SJCRH30 (cell line): Measurements from ENCODE around the gene BIRC5. TPM values are rescaled to one million over a fixed set of nuclear protein-coding genes. Genes with fewer than 3 reads are reported as not detected.

ENCODE experiments used
- DNase-seq, 2 experiments: peaks; one replicate each; pipeline ENCODE4 v3.0.0-alpha.2; 2015 to 2020
- H3K27ac ChIP-seq: fragments of 250-450 bp; sonication (Bioruptor Pico); 2 replicates; pipeline ENCODE4 v1.5.1; 2020; ENCODE audit warnings: mild to moderate bottlenecking, moderate library complexity
- H3K27me3 ChIP-seq: fragments of 250-450 bp; sonication (Bioruptor Pico); 2 replicates; pipeline ENCODE4 v1.5.1; 2020; ENCODE audit warnings: mild to moderate bottlenecking, moderate library complexity
- H3K36me3 ChIP-seq: fragments of 250-450 bp; sonication (Bioruptor Pico); 2 replicates; pipeline ENCODE4 v1.5.1; 2020; ENCODE audit warnings: mild to moderate bottlenecking, moderate library complexity
- H3K4me1 ChIP-seq: fragments of 250-450 bp; sonication (Bioruptor Pico); 2 replicates; pipeline ENCODE4 v1.5.1; 2020; ENCODE audit warnings: mild to moderate bottlenecking, moderate library complexity
- H3K4me3 ChIP-seq: fragments of 250-450 bp; sonication (Bioruptor Pico); 2 replicates; pipeline ENCODE4 v1.5.1; 2020; ENCODE audit warnings: mild to moderate bottlenecking, moderate library complexity
- H3K9me3 ChIP-seq: fragments of 250-450 bp; sonication (Bioruptor Pico); replicated peaks from 2 replicates; pipeline ENCODE4 v1.5.1; 2020; ENCODE audit warnings: mild to moderate bottlenecking, moderate library complexity
- total RNA-seq: library from RNA; depleted of rRNA; stranded (reverse); fragments of >200 nt; shearing (Covaris generic); gene quantifications from 2 replicates; pipeline ENCODE4 v1.2.3, GENCODE V29; 2014; rRNA removed

Gene BIRC5
- total RNA-seq, 1 experiment from 2014 or later = 255 TPM

- H3K36me3 ChIP-seq = no peaks in the 10 kb centered on the region
- peaks cover 51% of the 10 kb centered on the region for H3K4me1 ChIP-seq
- no peak overlapping the region for H3K27ac ChIP-seq
- DNase-seq = no peak
- H3K4me3 ChIP-seq = no peak overlapping the region
- H3K27me3 ChIP-seq = no peaks in the 10 kb centered on the region
- H3K9me3 ChIP-seq = no peaks in the 10 kb centered on the region
Observed at GRCh38 chr17:78271419-78272170, 57.5 kb downstream of the BIRC5 start.

- Histone ChIP-seq H3K4me3 (no peak overlapping the region), H3K36me3 (no peaks in the 10 kb centered on the region), H3K27ac (no peak overlapping the region), H3K27me3 (no peaks in the 10 kb centered on the region), H3K4me1 (peaks cover 52% of the 10 kb centered on the region), H3K9me3 (no peaks in the 10 kb centered on the region)
- DNase-seq = peak; percentile 85 to 92
Observed at GRCh38 chr17:78272181-78272913, 58.3 kb downstream of the BIRC5 start.

- Histone ChIP-seq H3K27me3 (no peaks in the 10 kb centered on the region), H3K27ac (no peak overlapping the region), H3K4me1 (peaks cover 52% of the 10 kb centered on the region), H3K4me3 (no peak overlapping the region), H3K9me3 (no peaks in the 10 kb centered on the region), H3K36me3 (no peaks in the 10 kb centered on the region)
- DNase-seq = no peak
Observed at GRCh38 chr17:78272914-78273258, 58.8 kb downstream of the BIRC5 start.

- Histone ChIP-seq H3K4me1 (peaks cover 54% of the 10 kb centered on the region), H3K9me3 (no peaks in the 10 kb centered on the region), H3K36me3 (no peaks in the 10 kb centered on the region), H3K27me3 (no peaks in the 10 kb centered on the region), H3K27ac (no peak overlapping the region), H3K4me3 (no peak overlapping the region)
- DNase-seq = no peak
Observed at GRCh38 chr17:78273813-78274212, 59.8 kb downstream of the BIRC5 start.

Other genes with a start within 250 kb of the BIRC5 start
- gene TMC6, start 85.5 kb upstream of the BIRC5 start, total RNA-seq = 18.8 and 23.2 TPM in 2 replicates
- 0.28 and 0.30 TPM in 2 replicates for gene TMC8, start 83.5 kb upstream of the BIRC5 start, total RNA-seq
- gene C17orf99, start 67.9 kb upstream of the BIRC5 start, total RNA-seq = not detected in 2 replicates
- 19.5 and 21.1 TPM in 2 replicates for gene SYNGR2, start 45.7 kb upstream of the BIRC5 start, total RNA-seq
- 141 and 158 TPM in 2 replicates for gene TK1, start 27.2 kb upstream of the BIRC5 start, total RNA-seq
- 97.1 and 110 TPM in 2 replicates for gene AFMID, start 26.9 kb upstream of the BIRC5 start, total RNA-seq
- gene TMEM235, start 17.4 kb downstream of the BIRC5 start, total RNA-seq = 0.10 TPM in 1 of 2 replicates, not detected in the other
- 27.5 and 28.9 TPM in 2 replicates for gene SOCS3, start 145.8 kb downstream of the BIRC5 start, total RNA-seq
- gene PGS1, start 164.4 kb downstream of the BIRC5 start, total RNA-seq = 59.8 and 66.2 TPM in 2 replicates